GM12892 (cell line): ENCODE data around the gene SDK1. TPM values are rescaled to one million over a fixed set of nuclear protein-coding genes. Genes with fewer than 3 reads are reported as not detected.

Experiments used
- DNase-seq: peaks from one replicate; pipeline ENCODE4 v3.0.0; 2011; ENCODE audit not compliant: insufficient read length
- FAIRE-seq: peaks from 2 replicates; lab custom pipeline; 2011; peaks lifted over from hg19 to GRCh38; lab: Jason Lieb, UNC
- POLR2A ChIP-seq: IDR thresholded peaks from 2 replicates; pipeline ENCODE4 v1.6.1; 2011; ENCODE audit warnings: low read depth, low read length, control low read depth
- POLR2AphosphoS5 ChIP-seq: IDR thresholded peaks from 2 replicates; pipeline ENCODE4 v1.6.1; 2011; ENCODE audit warnings: low read depth, low read length, control low read depth
- TAF1 ChIP-seq: IDR thresholded peaks from 2 replicates; pipeline ENCODE4 v1.6.1; 2011; ENCODE audit warnings: low read depth, mild to moderate bottlenecking, control low read depth, low read length, borderline replicate concordance
- polyA plus RNA-seq: library from polyadenylated mRNA; unstranded; fragments of >200 nt; gene quantifications from one replicate; pipeline ENCODE4 v1.2.1, GENCODE V29; 2012; ENCODE audit warnings: missing spikeins, inconsistent platforms; ENCODE audit not compliant: missing spikeins

The SDK1 gene
- not detected for polyA plus RNA-seq

DNA sequence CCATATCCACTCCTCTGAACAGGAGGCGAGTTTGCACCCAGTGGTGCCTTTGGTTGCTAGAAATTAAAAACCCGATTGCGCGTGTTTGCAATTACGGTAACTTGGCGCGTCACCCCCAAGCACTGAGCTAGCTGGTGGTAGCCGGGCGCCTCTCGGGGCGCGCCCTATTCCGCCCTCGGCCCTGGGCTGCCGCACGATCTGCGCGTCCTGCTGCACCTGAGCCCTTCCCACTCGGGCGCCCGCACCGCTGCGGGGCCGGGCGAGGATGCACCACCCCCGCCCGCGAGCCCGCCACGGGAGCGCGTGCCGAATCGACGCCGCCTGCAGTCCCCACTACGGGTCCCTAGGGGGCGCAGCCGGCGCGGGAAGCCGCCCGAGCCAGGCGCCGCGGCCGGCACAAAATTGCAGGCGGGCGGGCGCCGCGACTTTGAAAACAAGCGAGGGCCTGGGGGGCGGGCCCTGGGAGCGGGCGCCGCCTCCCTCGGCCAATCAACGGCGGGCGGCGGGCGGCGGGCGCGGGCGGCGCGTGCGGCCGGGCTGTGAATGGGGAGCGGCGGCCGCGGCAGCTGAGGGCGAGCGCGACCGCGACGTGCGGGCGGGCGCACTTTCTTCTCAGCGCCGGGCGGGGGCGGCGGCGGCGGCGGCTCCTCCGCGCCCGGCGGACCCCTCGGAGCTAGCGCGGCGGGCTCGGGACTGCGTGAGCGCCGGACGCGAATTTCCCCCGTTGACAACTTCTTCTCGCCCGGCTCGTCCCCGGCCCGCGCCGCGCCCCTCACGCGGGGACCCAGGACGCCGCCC, at the start of gene SDK1:
TSS of gene SDK1 (plus strand) at position 602 of the 798 bp plus-strand sequence. CDS start 335 bp downstream, outside the sequence.
- FAIRE-seq (peak; percentile 85), DNase-seq (peak; percentile 75)
- TF ChIP-seq TAF1 (no peak), POLR2AphosphoS5 (no peak), POLR2A (no peak)

DNA sequence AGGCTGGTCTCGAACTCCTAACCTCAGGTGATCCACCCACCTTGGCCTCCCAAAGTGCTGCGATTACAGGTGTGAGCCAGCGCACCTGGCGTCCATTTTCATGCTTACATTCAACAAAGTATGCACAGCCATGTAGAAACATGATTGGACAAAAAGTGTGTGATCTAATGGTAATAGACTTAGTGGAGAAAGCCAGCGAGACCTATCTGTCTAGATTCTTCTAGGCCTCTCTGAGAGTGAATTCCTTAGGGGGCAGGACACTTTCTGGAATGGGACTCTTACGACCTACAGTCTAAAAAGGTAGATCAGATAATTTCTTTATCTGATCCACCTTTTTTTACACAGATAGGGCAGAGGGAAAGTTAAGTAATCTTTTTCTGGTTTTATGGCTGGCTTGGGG, 46.3 kb upstream of the SDK1 start:
- no peak for FAIRE-seq
- TF ChIP-seq POLR2A (no peak), POLR2AphosphoS5 (no peak), TAF1 (no peak)
- DNase-seq, result no peak

DNA sequence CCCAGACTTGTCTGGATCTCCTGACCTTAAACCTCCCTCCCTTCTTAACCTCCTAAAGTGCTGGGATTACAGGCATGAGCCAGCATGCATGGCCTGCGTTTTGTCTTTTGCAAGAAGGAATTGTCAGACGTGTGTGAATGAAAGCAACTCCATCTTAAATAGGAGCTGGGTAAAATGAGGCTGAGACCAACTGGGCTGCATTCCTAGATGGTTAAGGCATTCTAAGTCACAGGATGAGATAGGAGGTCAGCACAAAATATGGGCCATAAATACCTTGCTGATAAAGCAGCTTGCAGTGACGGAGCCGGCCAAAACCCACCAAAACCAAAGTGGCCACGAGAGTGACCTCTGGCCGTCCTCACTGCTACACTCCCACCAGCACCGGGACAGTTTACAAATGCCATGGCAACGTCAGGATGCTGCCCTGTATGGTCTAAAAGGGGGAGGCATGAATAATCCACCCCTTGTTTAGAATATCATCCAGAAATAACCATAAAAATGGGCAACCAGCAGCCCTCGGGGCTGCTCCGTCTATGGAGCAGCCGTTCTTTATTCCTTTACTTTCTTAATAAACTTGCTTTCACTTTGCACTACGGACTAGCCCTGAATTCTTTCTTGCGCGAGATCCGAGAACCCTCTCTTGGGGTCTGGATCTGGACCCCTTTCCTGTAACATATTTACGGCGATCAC, 41.2 kb upstream of the SDK1 start:
- TF ChIP-seq TAF1 (no peak), POLR2A (no peak), POLR2AphosphoS5 (no peak)
- FAIRE-seq (no peak), DNase-seq (no peak)

DNA sequence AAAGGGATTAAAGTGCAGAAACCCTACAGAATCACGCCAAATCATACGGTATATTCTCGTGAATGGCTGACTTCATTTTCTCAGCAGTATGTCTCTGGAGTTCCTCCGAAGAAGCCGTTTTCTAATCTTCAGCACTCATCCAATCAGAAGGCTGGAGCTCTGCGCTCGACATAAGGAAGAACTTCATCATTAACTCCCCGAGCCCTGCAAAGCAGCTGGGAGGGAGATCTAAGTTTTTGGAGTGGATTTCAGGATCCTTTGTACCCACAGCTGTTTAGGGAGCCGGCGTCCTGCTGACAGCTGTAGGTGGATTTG, 40.7 kb upstream of the SDK1 start:
- no peak for FAIRE-seq
- TF ChIP-seq POLR2A (no peak), TAF1 (no peak), POLR2AphosphoS5 (no peak)
- DNase-seq, result no peak

GRCh38 chr7:3264693-3265339, 36.2 kb upstream of the SDK1 start:
- FAIRE-seq, result no peak

GRCh38 chr7:3265388-3265787, 35.7 kb upstream of the SDK1 start:
- FAIRE-seq (no peak), DNase-seq (no peak)
- no peak for TF ChIP-seq POLR2A
- TF ChIP-seq TAF1, result no peak
- no peak for TF ChIP-seq POLR2AphosphoS5

More at GRCh38 chr7:3264693-3265339, 36.2 kb upstream of the SDK1 start:
- no peak for DNase-seq
- TF ChIP-seq POLR2AphosphoS5, result no peak
- TF ChIP-seq POLR2A, result no peak
- TF ChIP-seq TAF1, result no peak

DNA sequence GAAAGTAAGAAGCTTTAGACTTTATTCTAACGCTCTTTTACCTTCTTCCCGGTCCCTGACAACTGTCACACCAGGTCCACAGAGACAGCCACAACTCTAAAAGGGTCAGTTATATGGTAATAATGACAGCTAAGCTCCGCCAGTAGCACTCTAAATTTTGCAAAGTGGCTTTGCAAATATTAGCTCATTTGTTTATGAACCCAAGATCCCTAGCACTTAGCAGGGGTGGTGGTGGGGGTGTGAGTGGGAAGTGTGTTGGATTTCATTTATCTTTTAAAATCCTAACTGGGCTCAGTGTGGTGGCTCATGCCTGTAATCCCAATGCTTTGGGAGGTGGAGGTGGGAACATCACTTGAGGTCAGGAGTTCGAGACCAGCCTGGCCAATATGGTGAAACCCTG, 34.8 kb upstream of the SDK1 start:
- TF ChIP-seq POLR2A, result no peak
- no peak for TF ChIP-seq TAF1
- no peak for TF ChIP-seq POLR2AphosphoS5
- no peak for FAIRE-seq
- no peak for DNase-seq

- DNase-seq, result no peak
- FAIRE-seq, result no peak
Measured at GRCh38 chr7:3267966-3268690, 32.9 kb upstream of the SDK1 start.

DNA sequence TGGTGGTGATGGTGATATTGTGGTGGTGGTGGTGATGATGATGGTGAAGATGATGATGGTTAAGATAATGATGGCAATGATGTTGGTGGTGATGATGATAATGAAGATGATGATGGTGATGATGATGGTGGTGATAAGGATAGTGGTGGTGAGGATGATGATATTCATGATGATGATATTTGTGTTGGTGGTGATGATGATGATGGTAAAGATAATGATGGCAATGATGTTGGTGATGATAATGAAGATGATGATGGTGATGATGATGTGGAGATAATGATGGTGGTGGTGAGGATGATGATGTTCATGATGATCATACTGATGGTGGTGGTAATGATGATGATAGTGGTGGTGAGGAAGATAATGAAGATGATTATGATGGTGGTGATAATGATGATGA, 30.7 kb upstream of the SDK1 start:
- DNase-seq (no peak), FAIRE-seq (no peak)
- TF ChIP-seq TAF1, result no peak
- no peak for TF ChIP-seq POLR2A
- no peak for TF ChIP-seq POLR2AphosphoS5

More at GRCh38 chr7:3267966-3268690, 32.9 kb upstream of the SDK1 start:
- TF ChIP-seq POLR2A, result no peak
- no peak for TF ChIP-seq TAF1
- no peak for TF ChIP-seq POLR2AphosphoS5

DNA sequence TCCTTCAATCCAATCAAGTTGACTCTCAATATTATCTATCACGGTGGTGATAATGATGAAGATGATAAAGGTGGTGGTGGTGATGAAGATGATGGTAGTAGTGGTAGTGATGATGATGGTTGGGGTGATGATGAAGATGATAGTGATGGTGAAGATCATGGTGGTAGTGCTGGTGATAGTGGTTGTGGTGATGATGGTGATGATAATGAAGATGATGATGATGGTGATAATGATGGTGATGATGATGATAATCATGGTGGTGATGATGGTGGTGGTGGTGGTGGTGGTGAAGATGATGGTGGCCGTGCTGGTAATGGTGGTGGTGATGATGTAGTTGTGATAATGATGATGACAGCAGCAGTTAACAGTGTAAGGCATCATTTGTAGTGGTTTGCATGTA, 29.8 kb upstream of the SDK1 start:
- FAIRE-seq, result no peak
- TF ChIP-seq POLR2A (no peak), TAF1 (no peak), POLR2AphosphoS5 (no peak)
- no peak for DNase-seq

GRCh38 chr7:3272691-3273141, 28.3 kb upstream of the SDK1 start:
- FAIRE-seq (no peak), DNase-seq (no peak)
- TF ChIP-seq TAF1 (no peak), POLR2A (no peak), POLR2AphosphoS5 (no peak)
